HEK293T (cell line): ENCODE measurements around the gene JMJD1C.

Experiments used
- FOXA1 ChIP-seq: fragments of 450-650 bp; IDR thresholded peaks from 2 replicates; pipeline ENCODE4 v1.6.1; 2016; ENCODE audit warnings: mild to moderate bottlenecking
- FOXM1 ChIP-seq: fragments of 450-650 bp; IDR thresholded peaks from 2 replicates; pipeline ENCODE4 v1.6.1; 2017; ENCODE audit warnings: mild to moderate bottlenecking, borderline replicate concordance
- HDGF ChIP-seq: fragments of 450-650 bp; IDR thresholded peaks from 2 replicates; pipeline ENCODE4 v1.6.1; 2017; ENCODE audit warnings: antibody characterized with exemption, borderline replicate concordance
- NFRKB ChIP-seq: fragments of 450-650 bp; IDR thresholded peaks from 2 replicates; pipeline ENCODE4 v1.6.1; 2016; ENCODE audit warnings: mild to moderate bottlenecking, moderate library complexity

DNA sequence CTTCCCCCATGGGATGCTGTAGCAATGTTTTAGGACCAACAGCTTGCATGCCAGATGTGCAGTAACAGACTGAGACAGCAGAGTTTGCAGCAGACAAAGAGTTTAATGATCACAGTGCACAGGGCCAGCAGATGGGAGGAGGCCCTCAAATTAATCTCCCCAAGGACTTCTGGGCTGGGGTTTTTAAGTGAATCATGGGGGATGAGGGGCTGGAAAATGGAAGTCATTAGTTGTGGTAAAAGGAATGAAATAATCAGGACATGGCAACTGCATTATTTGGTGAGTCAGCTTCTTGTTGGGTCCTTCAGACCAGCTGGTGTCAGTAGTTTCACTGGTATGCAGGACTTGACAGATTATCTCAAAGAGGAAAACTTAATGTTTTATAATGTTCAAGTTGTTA lies 345.2 kb downstream of the JMJD1C start:
- TF ChIP-seq FOXM1 (no peak), NFRKB (no peak), FOXA1 (no peak), HDGF (no peak)
